Mucosa of rectum (tissue), 2 donors: ENCODE measurements around the gene RNF112.

Experiments
- H3K27ac ChIP-seq, 2 donors: one replicate each; pipeline ENCODE4 v1.7.0; 2013; ENCODE audit warnings: inconsistent platforms in 2 of 2, low read depth in 2 of 2, low read length in 2 of 2
- H3K27me3 ChIP-seq, 2 donors: one replicate each; pipeline ENCODE4 v1.7.0; 2013; ENCODE audit warnings: low read length in 2 of 2; ENCODE audit not compliant: control insufficient read depth in 2 of 2, insufficient read depth in 2 of 2
- H3K36me3 ChIP-seq, 2 donors: one replicate each; pipeline ENCODE4 v1.7.0; 2013; ENCODE audit warnings: low read length in 2 of 2; ENCODE audit not compliant: control insufficient read depth in 2 of 2, insufficient read depth in 2 of 2
- H3K4me1 ChIP-seq, 2 donors: one replicate each; pipeline ENCODE4 v1.7.0; 2013; ENCODE audit warnings: low read length in 2 of 2, mild to moderate bottlenecking in 1 of 2; ENCODE audit not compliant: control insufficient read depth in 2 of 2, insufficient read depth in 2 of 2
- H3K4me3 ChIP-seq, 2 donors: one replicate each; pipeline ENCODE4 v1.7.0; 2013; ENCODE audit warnings: low read length in 2 of 2
- H3K9ac ChIP-seq, 2 donors: one replicate each; pipeline ENCODE4 v1.7.0; 2013; ENCODE audit warnings: low read length in 2 of 2, low read depth in 1 of 2, mild to moderate bottlenecking in 1 of 2
- H3K9me3 ChIP-seq, 2 donors: one replicate each; pipeline ENCODE4 v1.7.0; 2013; ENCODE audit warnings: low read length in 2 of 2; ENCODE audit not compliant: control insufficient read depth in 2 of 2
- donor health status: healthy.
- donor health status: Normal muscosa, but diverticular disease.

The RNF112 gene

GRCh38 chr17:19372866-19373504 is 38.0 kb upstream of the RNF112 start:
- H3K9ac ChIP-seq: no peak overlapping the region
- peaks cover 19 to 23% of the 10 kb centered on the region in 2 donors for H3K4me1 ChIP-seq
- H3K36me3 ChIP-seq: no peaks in the 10 kb centered on the region
- no peaks in the 10 kb centered on the region for H3K9me3 ChIP-seq
- no peak overlapping the region for H3K4me3 ChIP-seq
- no peaks in the 10 kb centered on the region for H3K27me3 ChIP-seq
- no peak overlapping the region for H3K27ac ChIP-seq

GRCh38 chr17:19374136-19374535 is 36.9 kb upstream of the RNF112 start:
- Histone ChIP-seq H3K27ac (no peak overlapping the region), H3K36me3 (no peaks in the 10 kb centered on the region), H3K9me3 (no peaks in the 10 kb centered on the region), H3K4me1 (peaks cover 20 to 24% of the 10 kb centered on the region in 2 donors), H3K27me3 (no peaks in the 10 kb centered on the region), H3K4me3 (no peak overlapping the region), H3K9ac (no peak overlapping the region)

DNA sequence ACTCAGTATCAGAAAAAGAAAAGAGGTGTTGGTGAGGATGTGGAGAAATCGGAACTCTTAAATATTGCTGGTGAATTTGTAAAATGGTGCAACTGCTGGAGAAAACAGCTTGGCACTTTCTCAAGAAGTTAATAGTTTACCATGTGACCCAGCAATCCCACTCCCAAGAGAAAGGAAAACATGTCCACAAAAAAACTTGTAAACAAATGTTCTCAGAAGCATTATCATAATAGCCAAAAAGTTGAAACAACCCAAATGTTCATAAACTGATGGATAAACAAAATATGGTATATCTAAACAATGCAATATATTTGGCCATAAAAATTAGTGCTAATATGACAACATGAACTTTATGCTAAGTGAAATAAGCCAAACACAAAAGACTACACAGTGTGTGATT is 35.3 kb upstream of the RNF112 start:
- peaks cover 17 to 20% of the 10 kb centered on the region in 2 donors for H3K4me1 ChIP-seq
- peaks cover 12 to 14% of the 10 kb centered on the region in 2 donors for H3K36me3 ChIP-seq
- H3K9ac ChIP-seq: no peak overlapping the region
- no peak overlapping the region for H3K27ac ChIP-seq
- H3K9me3 ChIP-seq: no peaks in the 10 kb centered on the region
- no peak overlapping the region for H3K4me3 ChIP-seq
- no peaks in the 10 kb centered on the region for H3K27me3 ChIP-seq

GRCh38 chr17:19376811-19377210 is 34.2 kb upstream of the RNF112 start:
- no peaks in the 10 kb centered on the region for H3K27me3 ChIP-seq
- H3K4me1 ChIP-seq: peaks cover 17 to 20% of the 10 kb centered on the region in 2 donors
- peak overlapping the region; percentile 90 to 95 for H3K4me3 ChIP-seq
- peak overlapping the region; percentile 99 to 100 for H3K27ac ChIP-seq
- peaks cover 21 to 22% of the 10 kb centered on the region in 2 donors for H3K36me3 ChIP-seq
- peak overlapping the region; percentile 93 to 99 for H3K9ac ChIP-seq
- H3K9me3 ChIP-seq: no peaks in the 10 kb centered on the region

GRCh38 chr17:19377602-19378415 is 33.2 kb upstream of the RNF112 start:
- peaks cover 28% of the 10 kb centered on the region in 2 donors for H3K36me3 ChIP-seq
- peak overlapping the region; percentile 93 to 99 for H3K9ac ChIP-seq
- H3K27ac ChIP-seq: peak overlapping the region; percentile 99 to 100
- H3K4me1 ChIP-seq: peaks cover 20 to 21% of the 10 kb centered on the region in 2 donors
- peak overlapping the region; percentile 90 to 95 for H3K4me3 ChIP-seq
- H3K27me3 ChIP-seq: no peaks in the 10 kb centered on the region
- no peaks in the 10 kb centered on the region for H3K9me3 ChIP-seq

DNA sequence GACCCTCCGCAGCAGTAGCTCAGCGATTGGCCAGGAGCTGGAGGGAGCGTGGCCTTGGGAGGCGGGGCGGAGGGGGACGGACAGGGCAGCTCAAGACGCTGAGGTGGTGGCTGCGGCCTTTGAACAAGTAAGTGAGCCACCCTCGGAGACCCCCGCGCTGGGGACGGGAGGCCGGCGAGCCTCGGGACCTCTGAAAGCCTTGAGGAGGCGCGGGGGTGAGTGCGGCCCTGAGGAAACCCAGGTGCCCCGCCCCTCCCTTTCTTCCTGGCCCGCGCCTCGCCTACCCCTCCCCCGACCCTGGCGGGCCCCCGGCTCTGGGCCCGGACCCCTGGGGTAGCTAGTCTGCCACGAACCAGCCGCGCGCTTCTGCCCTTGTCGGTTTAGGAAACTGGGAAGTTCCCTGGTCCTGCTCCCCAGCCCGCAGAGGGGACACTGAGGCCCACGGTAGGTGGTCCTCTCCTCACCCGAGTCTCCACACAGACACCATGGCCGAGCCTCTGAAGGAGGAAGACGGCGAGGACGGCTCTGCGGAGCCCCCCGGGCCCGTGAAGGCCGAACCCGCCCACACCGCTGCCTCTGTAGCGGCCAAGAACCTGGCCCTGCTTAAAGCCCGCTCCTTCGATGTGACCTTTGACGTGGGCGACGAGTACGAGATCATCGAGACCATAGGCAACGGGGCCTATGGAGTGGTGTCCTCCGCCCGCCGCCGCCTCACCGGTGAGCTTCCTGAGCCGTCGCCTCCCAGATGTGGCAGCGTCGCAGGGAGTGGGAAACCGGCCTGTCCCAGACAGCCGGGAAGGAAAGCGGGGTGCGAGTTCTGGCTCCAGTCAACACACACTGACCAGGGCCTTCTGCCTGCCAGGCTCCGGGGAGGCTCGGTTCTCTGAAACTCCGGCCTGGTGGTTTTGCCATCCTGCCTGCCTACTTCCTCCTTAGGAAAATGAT is 32.3 kb upstream of the RNF112 start, which contains the start of gene MAPK7:
TSS of gene MAPK7 (plus strand) at position 83 of the 945 bp plus-strand sequence. CDS start at position 486, 403 bp downstream.
- peaks cover 35 to 36% of the 10 kb centered on the region in 2 donors for H3K36me3 ChIP-seq
- peak within 1 kb of the TSS; percentile 99 to 100 for H3K27ac ChIP-seq
- H3K4me1 ChIP-seq: peaks cover 23 to 24% of the 10 kb centered on the region in 2 donors
- no peaks in the 10 kb centered on the region for H3K9me3 ChIP-seq
- H3K27me3 ChIP-seq: no peaks in the 10 kb centered on the region
- H3K4me3 ChIP-seq: peak within 1 kb of the TSS; percentile 90 to 95
- peak within 1 kb of the TSS; percentile 93 to 99 for H3K9ac ChIP-seq

DNA sequence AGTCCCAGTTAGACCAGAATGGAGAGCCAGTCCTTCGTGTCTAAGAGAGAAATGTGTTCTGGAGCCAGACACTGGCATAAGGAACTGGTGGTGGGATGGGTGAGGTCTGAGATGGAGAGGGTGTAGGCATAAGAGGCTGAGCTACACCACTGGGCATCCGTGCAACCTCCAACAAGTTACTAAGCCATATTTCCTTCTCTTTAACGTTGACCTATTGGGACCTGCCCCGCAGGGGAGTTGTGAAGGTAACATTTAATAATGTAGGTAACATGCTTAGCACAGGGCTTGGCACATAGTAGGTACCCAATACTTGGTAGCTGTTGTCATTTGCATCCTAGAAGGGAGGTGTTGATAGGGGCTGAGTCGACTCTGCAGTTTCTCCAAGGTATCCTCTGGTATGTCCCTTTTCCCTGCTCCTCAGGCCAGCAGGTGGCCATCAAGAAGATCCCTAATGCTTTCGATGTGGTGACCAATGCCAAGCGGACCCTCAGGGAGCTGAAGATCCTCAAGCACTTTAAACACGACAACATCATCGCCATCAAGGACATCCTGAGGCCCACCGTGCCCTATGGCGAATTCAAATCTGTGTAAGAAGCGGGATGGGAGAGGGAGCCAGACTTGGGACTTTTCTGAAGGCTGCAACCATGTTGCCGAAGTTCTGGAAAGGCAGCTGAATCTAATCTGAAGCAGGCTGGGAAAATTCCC is 31.5 kb upstream of the RNF112 start:
- peak overlapping the region; percentile 82 to 95 for H3K4me3 ChIP-seq
- peaks cover 31 to 32% of the 10 kb centered on the region in 2 donors for H3K4me1 ChIP-seq
- H3K27me3 ChIP-seq: no peaks in the 10 kb centered on the region
- H3K36me3 ChIP-seq: peaks cover 37 to 40% of the 10 kb centered on the region in 2 donors
- H3K9ac ChIP-seq: peak overlapping the region; percentile 9 to 93
- no peaks in the 10 kb centered on the region for H3K9me3 ChIP-seq
- H3K27ac ChIP-seq: peak overlapping the region; percentile 99 to 100

- H3K9me3 ChIP-seq: no peaks in the 10 kb centered on the region
- peaks cover 40 to 44% of the 10 kb centered on the region in 2 donors for H3K36me3 ChIP-seq
- no peaks in the 10 kb centered on the region for H3K27me3 ChIP-seq
- no peak overlapping the region for H3K4me3 ChIP-seq
- no peak overlapping the region for H3K9ac ChIP-seq
- H3K27ac ChIP-seq: no peak overlapping the region
- H3K4me1 ChIP-seq: peaks cover 42 to 44% of the 10 kb centered on the region in 2 donors
Measured at GRCh38 chr17:19380481-19381301, 30.3 kb upstream of the RNF112 start.

- Histone ChIP-seq H3K4me1 (peaks cover 45 to 46% of the 10 kb centered on the region in 2 donors), H3K27ac (no peak overlapping the region), H3K9ac (no peak overlapping the region), H3K9me3 (no peaks in the 10 kb centered on the region), H3K27me3 (no peaks in the 10 kb centered on the region), H3K4me3 (no peak overlapping the region), H3K36me3 (peaks cover 40 to 44% of the 10 kb centered on the region in 2 donors)
Measured at GRCh38 chr17:19381361-19381740, 29.7 kb upstream of the RNF112 start.
